Measurements from ENCODE around the gene GLMN.

GLMN gene

GRCh38 chr1:92298573-92299476 is at the start of gene GLMN, which contains the start of gene RPAP2:
Gene GLMN, minus strand, starts transcription at chr1:92298987. Its CDS starts 988 bp downstream, at chr1:92297999.
Gene RPAP2, plus strand, starts transcription at chr1:92299059. Its CDS starts 15 bp downstream, at chr1:92299074.
- H3K4me3 ChIP-seq (ENCODE audit: low read depth, low read length): peak within 1 kb of the TSS; percentile 68
- ChIA-PET POLR2A (interaction anchor here (0.6 to 1.7 kb wide), 4 partner anchors 187 to 832 kb away, joined by 3 to 7 read pairs (median 4); no protein-coding TSS in a partner anchor), CTCF (interaction anchor here (0.7 to 1.6 kb wide), 2 partner anchors 11 to 1360 kb away, joined by 3 read pairs; no protein-coding TSS in a partner anchor)
- no peaks in the 10 kb centered on the region for H3K9me3 ChIP-seq (ENCODE audit: control insufficient read depth, insufficient read depth, low read depth, low read length)
- H3K4me1 ChIP-seq (ENCODE audit: control insufficient read depth, insufficient read depth, low read length): no peaks in the 10 kb centered on the region
- H3K36me3 ChIP-seq (ENCODE audit: control insufficient read depth in 2 of 2, insufficient read depth in 1 of 2, low read length in 2 of 2): peaks cover 18 to 55% of the 10 kb centered on the region in 2 experiments
- peak within 1 kb of the TSS; percentile 86 for H3K27ac ChIP-seq (ENCODE audit: extremely low read depth, low read depth, low read length)
- TF ChIP-seq ZNF585B (tag by site-specific recombination; IDR thresholded peaks at IDR 0.05) (no peak), ZNF501 (tag by site-specific recombination; IDR thresholded peaks at IDR 0.05) (peak; percentile 99), WT1 (tag by site-specific recombination; IDR thresholded peaks at IDR 0.05) (no peak), ZNF629 (tag by site-specific recombination; IDR thresholded peaks at IDR 0.05) (peak; percentile 67), ZNF654 (tag by site-specific recombination; IDR thresholded peaks at IDR 0.05; ENCODE audit: low read depth) (no peak), ZNF529 (tag by site-specific recombination; IDR thresholded peaks at IDR 0.05; ENCODE audit: insufficient replicate concordance) (no peak), SP7 (tag by site-specific recombination; IDR thresholded peaks at IDR 0.05) (peak; percentile 83), ZNF76 (tag by site-specific recombination; IDR thresholded peaks at IDR 0.05; ENCODE audit: borderline replicate concordance, low read depth) (peak; percentile 66; the same call in 1 of the 2 replicates), ZNF302 (tag by site-specific recombination; IDR thresholded peaks at IDR 0.05; ENCODE audit: low read depth) (no peak), ZEB2 (tag by site-specific recombination; IDR thresholded peaks at IDR 0.05) (peak; percentile 79), ZBTB8A (tag by site-specific recombination; IDR thresholded peaks at IDR 0.05) (peak; percentile 89), ZNF785 (tag by site-specific recombination; IDR thresholded peaks at IDR 0.05) (peak; percentile 48; the same call in 1 of the 2 replicates), HOXC10 (CRISPR knock-in tag; IDR thresholded peaks at IDR 0.05) (no peak), ZNF157 (tag by site-specific recombination; IDR thresholded peaks at IDR 0.05) (no peak), ZNF335 (tag by site-specific recombination; conservative IDR thresholded peaks at IDR 0.05) (peak; percentile 96), ZNF132 (tag by site-specific recombination; IDR thresholded peaks at IDR 0.05; ENCODE audit: borderline replicate concordance) (no peak), ZNF660 (tag by site-specific recombination; IDR thresholded peaks at IDR 0.05) (peak; percentile 71), ZNF184 (tag by site-specific recombination; IDR thresholded peaks at IDR 0.05) (no peak), ZNF121 (tag by site-specific recombination; IDR thresholded peaks at IDR 0.05) (no peak), ZNF530 (tag by site-specific recombination; IDR thresholded peaks at IDR 0.05; ENCODE audit: low read depth) (no peak), KLF8 (tag by site-specific recombination; IDR thresholded peaks at IDR 0.05) (peak; percentile 83), ZFP69B (tag by site-specific recombination; IDR thresholded peaks at IDR 0.05) (peak; percentile 71), ZNF211 (tag by site-specific recombination; IDR thresholded peaks at IDR 0.05; ENCODE audit: low read depth) (no peak), ZNF843 (tag by site-specific recombination; IDR thresholded peaks at IDR 0.05) (peak; percentile 77), ZNF394 (tag by site-specific recombination; IDR thresholded peaks at IDR 0.05; ENCODE audit: borderline replicate concordance) (peak; percentile 56; the same call in 1 of the 2 replicates), ZNF707 (tag by site-specific recombination; IDR thresholded peaks at IDR 0.05) (no peak), ZNF24 (tag by site-specific recombination; IDR thresholded peaks at IDR 0.05) (0 out of 2 replicates have a peak, but pooled peaks have one; percentile 35), ZSCAN5A (tag by site-specific recombination; IDR thresholded peaks at IDR 0.05) (peak; percentile 61; the same call in 1 of the 2 replicates), ZNF148 (tag by site-specific recombination; IDR thresholded peaks at IDR 0.05; ENCODE audit: borderline replicate concordance) (no peak), ZNF404 (tag by site-specific recombination; IDR thresholded peaks at IDR 0.05) (no peak), ZNF341 (tag by site-specific recombination; IDR thresholded peaks at IDR 0.05; ENCODE audit: low read depth) (peak; percentile 69), ZNF580 (tag by site-specific recombination; IDR thresholded peaks at IDR 0.05) (peak; percentile 41; the same call in 1 of the 2 replicates), SP3 (tag by site-specific recombination; IDR thresholded peaks at IDR 0.05) (peak; percentile 84), ZIC2 (tag by site-specific recombination; IDR thresholded peaks at IDR 0.05) (peak; percentile 49; the same call in 1 of the 2 replicates), ZNF677 (tag by site-specific recombination; IDR thresholded peaks at IDR 0.05) (no peak), TRIM28 (IDR thresholded peaks at IDR 0.05; ENCODE audit: borderline replicate concordance, low read length) (peak; percentile 84; the same call in 1 of the 2 replicates)

All from HEK293 (cell line).